Jurkat, Clone E6-1 (cell line): ENCODE measurements around the gene RPTOR.

Experiments used
- DNase-seq: peaks from one replicate; pipeline ENCODE4 v3.0.0-alpha.2; 2011; ENCODE audit warnings: low read depth, low spot score
- H3K4me3 ChIP-seq: 2 replicates; pipeline ENCODE4 v1.5.1; 2011; ENCODE audit warnings: mild to moderate bottlenecking, low read length, control low read depth, moderate library complexity

The RPTOR gene

DNA sequence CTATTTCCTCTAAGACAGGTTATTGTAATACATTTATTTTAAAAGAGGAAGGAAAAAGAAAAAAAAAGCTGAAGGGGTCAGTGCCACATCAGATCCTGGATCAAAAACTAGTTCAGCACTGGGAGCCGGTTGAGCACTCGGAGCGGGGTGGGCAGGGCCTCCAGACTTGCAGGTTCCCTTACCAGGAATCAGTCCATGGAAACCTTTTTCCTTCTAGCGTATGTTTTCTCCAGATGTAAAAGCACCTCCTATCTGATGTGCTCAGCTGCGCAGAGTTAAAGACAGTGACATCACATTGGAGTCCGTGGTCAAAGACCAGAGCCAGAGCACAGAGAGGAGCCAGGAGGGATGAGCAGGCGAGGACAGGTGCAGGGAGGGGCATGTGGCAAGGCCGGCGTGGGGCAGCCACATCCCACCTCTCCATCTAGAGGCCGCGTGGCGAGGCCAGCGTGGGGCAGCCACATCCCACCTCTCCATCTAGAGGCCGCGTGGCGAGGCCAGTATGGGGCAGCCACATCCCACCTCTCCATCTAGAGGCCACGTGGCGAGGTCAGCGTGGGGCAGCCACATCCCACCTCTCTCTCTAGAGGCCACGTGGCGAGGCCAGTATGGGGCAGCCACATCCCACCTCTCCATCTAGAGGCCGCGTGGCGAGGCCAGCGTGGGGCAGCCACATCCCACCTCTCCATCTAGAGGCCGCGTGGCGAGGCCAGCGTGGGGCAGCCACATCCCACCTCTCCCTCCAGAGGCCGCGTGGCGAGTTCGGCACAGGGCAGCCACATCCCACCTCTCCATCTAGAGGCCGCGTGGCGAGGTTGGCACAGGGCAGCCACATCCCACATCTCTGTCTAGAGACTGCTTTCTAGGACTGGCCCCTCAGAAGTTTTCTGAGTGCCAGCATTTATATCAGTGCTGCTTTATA, 280.2 kb downstream of the RPTOR start:
- DNase-seq: no peak
- no peak overlapping the region for H3K4me3 ChIP-seq

- no peak overlapping the region for H3K4me3 ChIP-seq
- DNase-seq: no peak
These were observed 281.1 kb downstream of the RPTOR start for GRCh38 chr17:80825471-80826345.

- H3K4me3 ChIP-seq: no peak overlapping the region
- DNase-seq: no peak
These were observed 281.8 kb downstream of the RPTOR start for GRCh38 chr17:80826346-80826954.

DNA sequence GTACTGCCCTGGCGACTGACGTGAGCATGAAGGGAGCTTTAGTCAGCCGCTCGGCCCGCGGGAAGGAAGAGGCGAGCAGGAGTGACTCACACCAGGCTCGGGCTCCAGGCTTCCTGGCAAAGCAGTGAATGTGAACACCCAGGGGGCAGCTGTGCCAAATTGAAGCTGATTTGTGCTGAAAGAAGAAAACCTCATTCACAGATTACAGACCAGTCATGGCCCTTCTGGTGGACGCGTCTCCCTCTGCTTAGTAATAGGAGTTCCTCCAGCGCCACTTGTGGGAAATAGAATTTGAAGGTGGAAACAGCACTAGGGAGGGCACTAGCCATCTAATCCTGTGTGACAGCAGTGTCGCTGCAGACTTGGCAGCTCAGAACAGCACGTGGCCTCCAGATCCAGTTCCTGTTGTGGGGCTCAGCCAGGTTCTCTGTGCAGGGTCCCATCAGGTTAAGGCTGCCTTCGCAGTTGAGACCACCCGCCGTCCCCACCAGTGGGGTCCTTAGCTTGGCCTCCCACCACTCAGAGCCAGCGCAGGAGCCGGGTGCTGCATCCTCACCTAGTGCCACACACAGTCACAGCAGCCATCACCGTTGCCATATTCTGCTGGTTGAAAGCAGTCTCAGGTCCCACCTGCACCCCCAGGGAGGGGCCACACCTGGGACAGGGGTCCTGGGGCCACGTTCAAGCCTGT, 282.5 kb downstream of the RPTOR start:
- no peak for DNase-seq

DNA sequence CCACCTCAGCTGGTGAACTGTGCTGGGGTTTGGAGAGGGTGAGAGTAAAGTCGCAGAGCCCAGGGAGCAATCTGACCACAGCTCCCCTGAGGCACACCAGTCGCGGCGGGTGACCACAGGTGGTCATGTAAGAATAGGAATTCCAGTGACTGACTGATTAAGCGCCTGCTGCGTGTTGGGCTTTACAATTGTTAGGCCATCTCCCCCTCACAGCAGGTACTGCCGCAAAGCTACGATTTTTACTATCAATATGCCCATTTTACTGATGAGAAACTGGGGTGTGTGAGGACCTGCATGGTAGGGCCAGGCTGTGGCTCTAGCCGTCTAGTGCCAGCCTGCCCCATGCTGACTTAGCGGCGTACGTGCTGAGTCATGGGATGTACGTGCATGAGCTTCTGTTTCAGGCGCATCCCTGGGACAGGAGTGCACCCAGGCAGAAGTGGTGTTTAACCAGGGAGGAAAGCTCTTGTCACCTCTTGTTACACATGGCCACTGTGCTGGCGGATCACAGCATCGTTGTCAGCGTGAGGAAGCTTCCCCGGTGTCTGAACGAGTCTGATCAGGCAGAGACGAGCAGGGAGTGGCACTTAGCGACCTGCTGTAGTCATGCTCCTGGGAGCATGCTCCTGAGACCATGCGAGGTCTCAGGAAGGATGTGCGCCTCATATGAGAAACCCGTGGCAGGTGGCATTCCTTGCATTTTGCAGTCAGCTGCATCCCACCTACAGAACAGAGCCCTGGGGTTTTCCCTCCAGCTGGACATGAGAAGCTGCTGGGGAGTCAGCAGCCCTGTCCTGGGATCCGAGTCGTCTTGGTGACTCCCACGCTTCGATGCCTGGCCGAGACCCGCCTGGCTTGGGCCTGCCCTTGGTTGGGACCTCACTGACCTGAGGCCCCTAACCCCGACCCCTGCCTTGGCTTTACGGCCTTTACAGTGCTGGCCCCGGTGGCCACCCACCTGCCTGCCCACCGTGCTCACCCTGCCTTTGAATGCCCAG, 283.3 kb downstream of the RPTOR start:
- H3K4me3 ChIP-seq: no peak overlapping the region
- no peak for DNase-seq

More for the DNA sequence above, 282.5 kb downstream of the RPTOR start:
- no peak overlapping the region for H3K4me3 ChIP-seq

DNA sequence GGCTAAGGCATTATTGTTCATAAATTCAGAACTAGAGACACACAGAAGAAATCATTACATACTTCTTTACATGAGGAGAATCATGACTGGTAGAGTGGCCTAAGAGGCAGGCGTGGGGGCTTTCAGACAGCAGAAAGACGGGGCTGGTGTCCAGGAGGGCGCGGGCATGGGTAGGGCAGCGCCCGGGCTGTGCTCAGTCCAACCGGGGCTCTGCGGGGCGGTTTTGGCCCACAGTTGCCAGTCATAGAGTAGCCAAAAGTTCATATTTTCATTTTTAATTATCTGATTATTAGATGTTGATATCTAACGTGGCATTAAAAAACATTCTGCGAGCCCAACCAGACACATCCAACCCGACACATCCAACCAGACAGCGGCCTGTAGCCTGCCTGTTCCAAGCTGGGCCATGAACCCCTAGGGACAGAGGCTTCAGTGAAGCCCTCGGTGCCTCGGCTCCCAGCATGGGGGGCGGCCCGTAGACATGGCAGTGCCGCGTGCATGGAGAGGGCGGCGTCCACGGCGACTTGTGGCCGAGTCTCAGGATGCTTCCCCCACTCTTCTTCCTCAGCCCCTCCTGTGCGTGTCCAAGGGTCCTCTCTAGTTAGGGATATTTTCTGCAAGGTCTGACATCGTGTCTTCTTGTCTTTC, 284.7 kb downstream of the RPTOR start:
- no peak for DNase-seq
- no peak overlapping the region for H3K4me3 ChIP-seq

GRCh38 chr17:80830020-80830780, 285.6 kb downstream of the RPTOR start:
- H3K4me3 ChIP-seq: no peak overlapping the region
- DNase-seq: no peak

GRCh38 chr17:80831491-80831890, 286.9 kb downstream of the RPTOR start:
- H3K4me3 ChIP-seq: no peak overlapping the region
- no peak for DNase-seq

GRCh38 chr17:80832266-80832676, 287.6 kb downstream of the RPTOR start:
- H3K4me3 ChIP-seq: peak overlapping the region; percentile 42
- no peak for DNase-seq

DNA sequence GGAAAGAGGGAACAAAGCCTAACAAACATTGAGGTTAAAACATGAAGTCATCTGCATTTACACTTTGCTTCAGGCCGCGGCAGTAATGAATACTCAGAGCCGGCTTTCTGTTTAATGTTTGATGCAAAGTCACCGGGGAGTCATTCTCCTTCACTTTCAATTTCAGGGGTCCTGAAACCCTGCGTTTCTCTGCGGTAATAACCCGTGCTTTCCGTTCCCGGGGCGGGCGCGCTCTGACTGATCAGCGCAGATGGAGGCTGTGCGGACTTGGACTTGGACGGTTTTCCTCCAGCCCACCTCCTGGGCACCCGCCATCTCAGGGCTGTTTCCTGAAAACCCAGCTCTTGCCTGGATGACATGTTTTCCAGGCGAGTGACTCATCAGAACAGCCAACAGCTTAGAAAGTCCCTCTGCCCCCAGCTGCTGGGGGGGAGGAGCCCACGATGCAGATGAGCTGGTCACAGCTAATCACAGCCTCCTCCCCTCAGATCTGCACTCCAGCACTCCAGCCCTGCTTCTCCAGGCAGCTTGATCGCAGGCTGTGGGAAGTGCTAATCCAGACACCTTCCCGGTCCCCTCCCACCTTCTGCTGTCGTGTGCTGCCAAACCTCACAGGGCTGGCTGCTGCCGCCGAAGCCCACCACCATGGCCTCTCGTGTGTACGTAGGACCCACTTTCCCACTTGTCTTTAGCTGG, 288.4 kb downstream of the RPTOR start:
- peak overlapping the region; percentile 42 for H3K4me3 ChIP-seq
- peak; percentile 64 for DNase-seq

- DNase-seq: no peak
- no peak overlapping the region for H3K4me3 ChIP-seq
These were observed 289.6 kb downstream of the RPTOR start for GRCh38 chr17:80833952-80834892.

DNA sequence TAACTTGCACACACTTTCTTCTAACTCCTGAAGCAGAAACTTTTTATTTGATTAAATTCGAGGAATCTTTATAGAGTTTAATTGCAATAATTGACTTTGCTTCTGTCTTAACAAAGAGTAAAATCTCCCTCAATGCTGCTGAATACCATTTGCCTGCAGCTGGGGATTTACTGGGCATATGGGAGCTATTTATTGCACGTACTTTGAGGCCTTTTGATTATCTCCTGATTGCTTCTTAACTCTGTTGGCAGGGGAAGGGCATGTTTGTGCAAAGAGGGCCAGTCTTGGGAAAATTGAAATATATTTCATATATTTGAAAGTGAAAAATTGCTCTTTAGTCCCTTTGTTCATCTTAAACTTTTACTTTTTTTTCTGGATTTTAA, 290.2 kb downstream of the RPTOR start:
- no peak for DNase-seq
- H3K4me3 ChIP-seq: no peak overlapping the region

GRCh38 chr17:80835816-80836657, 291.4 kb downstream of the RPTOR start:
- H3K4me3 ChIP-seq: no peak overlapping the region
- DNase-seq: no peak

DNA sequence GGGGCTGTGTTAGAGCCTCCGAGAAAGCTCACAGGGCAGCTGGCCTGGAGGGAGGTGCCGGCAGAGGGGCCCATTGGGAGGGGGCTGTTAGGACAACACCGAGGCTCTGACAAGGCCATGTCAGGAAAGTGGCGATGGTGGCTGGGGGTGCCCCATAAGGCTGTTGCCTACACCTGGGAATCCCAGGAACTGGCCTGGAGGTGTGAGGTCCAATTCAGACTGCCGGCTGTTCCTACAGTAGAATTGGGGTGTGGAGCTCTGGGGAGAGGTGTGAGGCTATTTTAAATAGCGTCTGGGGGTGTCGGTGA, 292.0 kb downstream of the RPTOR start:
- no peak for DNase-seq
- H3K4me3 ChIP-seq: no peak overlapping the region
